HG02840 (cell line): ENCODE measurements around the gene C22orf42.
"Not testable (repeated sequence)": the region's sequence is repeated elsewhere in the genome, so short reads cannot be mapped to it uniquely, and the experiment has no call there.

Source experiments
- ATAC-seq: cut with Tn5 transposase; IDR thresholded peaks from one replicate; pipeline ENCODE4 v1.9.1; 2021; ENCODE audit warnings: mild to moderate bottlenecking, moderate library complexity, moderate number of reproducible peaks; ENCODE audit not compliant: unreplicated experiment, low FRiP score

Gene C22orf42, protein sequence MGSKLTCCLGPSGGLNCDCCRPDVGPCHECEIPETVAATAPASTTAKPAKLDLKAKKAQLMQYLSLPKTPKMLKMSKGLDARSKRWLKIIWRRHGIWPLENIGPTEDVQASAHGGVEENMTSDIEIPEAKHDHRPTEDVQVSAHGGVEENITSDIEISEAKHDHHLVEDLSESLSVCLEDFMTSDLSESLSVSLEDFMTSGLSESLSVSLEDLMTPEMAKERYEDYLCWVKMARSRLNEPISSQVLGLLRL

DNA sequence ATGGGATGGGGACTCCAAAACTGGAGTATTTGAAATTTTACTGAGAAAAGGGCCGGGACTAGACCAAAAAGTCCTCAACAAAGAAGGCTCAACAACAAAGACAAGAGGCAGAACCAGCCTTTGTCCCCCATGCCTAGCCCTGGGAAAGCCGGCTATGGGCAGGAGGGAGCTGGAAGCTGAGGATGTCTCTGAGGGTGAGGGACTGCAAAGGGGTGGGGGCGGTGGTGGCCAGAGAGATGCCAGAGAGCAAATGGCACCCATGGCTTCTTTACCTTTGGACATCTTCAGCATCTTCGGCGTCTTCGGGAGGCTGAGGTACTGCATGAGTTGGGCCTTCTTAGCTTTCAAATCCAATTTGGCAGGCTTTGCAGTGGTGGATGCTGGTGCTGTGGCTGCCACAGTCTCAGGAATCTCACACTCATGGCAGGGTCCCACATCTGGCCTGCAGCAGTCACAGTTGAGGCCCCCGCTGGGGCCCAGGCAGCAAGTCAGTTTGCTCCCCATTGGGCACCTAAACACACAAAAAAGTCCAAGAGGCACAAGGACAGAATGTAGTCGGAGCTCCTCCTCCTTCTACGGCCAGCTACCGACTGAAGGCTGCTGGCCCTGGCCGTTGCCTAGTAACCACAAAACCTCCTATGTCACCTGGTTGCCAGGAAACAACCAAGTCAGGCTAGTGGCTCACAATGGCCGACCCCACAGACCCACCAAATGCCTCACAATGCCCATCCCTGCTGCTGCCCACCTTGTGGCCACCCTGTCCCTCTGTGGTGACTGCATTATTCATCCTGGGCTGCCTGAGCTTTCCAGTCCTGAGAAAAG is at the start of gene C22orf42:
Gene C22orf42, minus strand, starts transcription at position 592 of the 822 bp plus-strand sequence. Its CDS starts 88 bp downstream, at position 504.
- no peak for ATAC-seq

DNA sequence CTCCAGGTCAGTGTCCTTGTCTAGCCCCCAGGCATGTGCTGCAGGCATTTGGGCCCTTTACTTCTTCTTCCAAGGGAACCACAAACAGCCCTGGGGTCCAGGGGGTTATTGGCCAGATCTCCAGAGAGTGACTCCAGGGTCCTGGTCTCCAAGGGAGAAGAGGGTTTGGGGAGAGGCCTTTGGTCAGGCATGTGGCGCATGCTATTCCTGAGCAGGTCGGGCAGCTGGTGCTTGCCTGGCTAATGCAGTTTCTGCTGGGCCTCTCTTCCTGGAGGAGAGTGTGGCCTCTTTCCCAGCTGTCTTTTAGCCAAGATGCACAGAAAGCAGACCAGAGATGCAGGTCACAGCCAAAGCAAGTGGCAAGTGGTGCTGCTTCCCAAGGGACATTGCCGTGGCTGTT is 49.6 kb upstream of the C22orf42 start:
- no peak for ATAC-seq

DNA sequence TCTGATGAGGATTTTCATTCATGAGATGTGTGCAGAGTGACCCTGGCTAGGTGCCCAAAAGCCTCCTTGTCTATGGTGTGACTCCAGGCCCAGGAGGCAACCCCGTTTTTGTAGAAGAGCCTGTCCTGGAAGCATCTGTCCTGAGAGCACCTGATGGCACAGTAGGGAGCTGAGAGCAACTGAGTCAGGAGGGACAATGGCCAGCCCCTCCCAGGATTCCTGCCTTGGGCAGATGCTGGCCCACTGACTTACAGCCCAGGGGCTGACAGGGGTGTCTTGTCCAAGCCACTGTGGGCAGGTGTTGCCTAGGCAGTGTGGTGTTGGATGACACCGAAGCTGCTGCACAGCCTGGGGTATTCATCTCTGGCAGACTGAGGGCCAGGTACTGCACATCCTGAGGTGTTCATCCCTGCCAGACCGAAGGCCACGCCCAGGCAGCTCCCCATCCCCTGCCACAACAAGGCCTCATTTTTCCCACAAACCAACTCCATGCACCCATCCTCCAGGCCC is 48.9 kb upstream of the C22orf42 start:
- ATAC-seq, result no peak

DNA sequence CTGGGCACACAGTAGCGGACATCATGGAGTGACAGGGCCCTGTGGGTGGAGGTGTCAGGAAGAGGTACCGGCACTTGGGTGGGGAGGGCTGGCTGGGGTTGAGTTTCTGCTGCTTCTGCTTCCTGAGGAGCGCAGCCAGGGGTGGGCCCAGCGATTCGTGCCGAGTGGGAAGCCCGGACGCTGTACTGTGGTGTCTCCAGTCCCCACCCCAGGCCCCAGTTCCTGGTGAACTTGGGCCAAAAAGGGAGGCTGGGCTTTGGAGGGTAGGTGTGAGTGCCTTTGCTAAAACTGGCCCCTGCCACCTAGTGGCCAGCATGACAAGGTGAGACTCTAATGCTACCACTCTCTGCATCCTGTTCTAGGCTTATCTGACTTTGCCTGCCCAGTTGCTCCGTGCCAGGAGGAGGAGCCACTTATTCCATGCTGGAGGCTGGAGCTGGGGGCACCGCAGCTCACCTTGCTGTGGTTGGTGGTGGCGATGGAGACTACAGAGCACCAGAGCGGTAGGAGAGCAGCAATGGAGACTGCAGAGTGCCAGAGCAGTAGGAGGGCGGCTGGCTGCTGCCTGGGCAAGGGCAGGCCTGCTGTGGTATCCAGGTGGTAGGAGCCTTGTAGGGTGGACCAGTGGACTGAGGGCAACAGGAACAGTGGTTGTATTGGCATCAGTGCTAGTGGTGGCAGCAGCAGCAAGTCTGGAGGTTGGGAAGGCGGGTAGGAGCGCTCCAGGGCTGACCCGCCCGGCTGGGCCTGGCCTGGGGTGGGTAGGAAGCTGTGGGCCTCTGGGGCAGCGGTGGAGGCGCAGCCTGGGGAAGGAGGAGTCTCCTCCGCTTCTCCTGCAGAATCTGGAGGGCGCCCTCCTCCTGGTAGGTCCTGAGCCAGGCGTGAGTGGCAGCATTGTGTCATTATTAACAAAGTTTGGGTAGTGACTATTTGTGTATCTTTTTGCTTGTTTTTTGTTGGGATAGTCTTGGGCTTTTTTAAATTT is 48.0 kb upstream of the C22orf42 start:
- ATAC-seq, result no peak

DNA sequence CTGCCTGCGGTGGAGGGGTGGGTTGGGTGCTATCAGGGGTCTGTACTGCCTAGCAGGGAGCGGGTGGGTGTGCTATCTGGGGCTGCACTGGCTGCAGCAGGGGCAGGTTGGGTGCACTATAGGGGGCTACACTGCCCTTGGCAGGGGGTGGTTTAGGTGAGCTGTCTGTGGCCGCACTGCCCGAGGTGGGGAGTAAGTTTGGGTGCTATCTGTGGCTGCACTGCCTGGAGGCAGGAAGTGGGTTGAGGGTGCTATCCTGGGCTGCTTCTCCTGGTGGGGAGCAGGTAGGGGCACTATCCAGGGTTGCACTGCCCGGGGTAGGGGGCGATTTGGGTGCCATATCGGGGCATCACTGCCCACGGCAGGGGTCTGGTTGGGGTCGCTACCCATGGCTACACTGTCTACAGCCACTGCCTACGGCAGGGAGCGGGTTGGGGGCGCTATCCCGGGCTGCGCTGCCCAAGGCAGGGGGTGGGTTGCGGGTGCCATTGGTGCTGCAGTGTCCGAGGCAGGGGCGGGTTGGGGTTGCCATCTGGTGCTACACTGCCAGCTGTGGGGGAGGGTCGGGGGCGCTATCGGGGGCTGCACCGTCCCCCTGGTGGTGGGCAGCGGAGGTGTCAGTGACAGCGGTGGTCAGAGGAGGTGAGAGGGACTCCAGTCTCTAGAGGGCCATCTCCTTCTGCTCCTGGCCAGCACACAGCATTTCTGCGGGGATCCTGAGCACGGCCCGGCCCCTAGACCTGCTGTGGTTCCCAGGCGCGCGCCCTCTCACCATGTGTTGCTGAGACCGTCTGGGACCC is 47.1 kb upstream of the C22orf42 start:
- no peak for ATAC-seq

DNA sequence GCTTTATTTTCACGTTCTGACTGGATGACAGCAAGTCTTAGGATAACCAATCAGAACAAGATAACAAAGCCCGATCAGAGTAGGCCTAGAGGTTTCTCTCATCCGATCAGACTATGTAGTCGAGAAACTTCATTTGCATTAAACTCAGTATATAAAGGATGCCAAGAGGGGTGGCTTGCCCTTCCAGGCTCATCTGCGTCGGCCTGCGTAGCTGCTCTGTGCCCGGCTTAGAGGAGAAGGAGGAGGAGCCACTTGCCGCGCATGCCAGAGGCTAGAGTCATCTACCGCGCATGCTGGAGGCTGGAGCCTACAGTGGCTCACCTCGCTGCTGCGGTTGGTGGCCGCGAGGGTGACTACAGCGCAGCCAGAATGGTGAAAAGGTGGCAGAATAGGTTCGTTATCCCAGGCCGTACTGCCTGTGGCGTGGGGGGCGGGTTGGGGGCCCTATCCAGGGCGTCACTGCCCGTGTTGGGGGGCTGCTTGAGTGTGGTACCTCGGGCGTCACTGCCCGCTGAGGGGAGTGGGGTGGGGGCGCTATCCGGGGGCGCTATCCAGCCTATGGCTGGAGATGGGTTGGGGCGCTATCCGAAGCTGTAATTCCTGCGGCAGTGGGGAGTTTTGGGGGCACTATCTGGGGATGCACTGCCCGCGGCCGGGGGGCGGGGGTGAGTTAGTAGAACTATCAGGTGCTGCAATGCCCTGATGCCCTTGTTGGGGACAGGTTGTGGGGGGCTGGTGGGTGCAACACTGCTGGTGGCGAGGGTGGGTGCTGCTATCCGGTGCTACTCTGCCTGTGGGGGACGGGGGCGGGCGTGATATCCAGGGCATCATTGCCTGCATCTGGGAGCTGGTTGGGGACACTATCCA is 46.0 kb upstream of the C22orf42 start, which contains the start of gene RFPL2:
Gene RFPL2, minus strand, starts transcription at position 218 of the 867 bp plus-strand sequence. CDS start 2,622 bp downstream, outside the sequence.
- ATAC-seq, result no peak

DNA sequence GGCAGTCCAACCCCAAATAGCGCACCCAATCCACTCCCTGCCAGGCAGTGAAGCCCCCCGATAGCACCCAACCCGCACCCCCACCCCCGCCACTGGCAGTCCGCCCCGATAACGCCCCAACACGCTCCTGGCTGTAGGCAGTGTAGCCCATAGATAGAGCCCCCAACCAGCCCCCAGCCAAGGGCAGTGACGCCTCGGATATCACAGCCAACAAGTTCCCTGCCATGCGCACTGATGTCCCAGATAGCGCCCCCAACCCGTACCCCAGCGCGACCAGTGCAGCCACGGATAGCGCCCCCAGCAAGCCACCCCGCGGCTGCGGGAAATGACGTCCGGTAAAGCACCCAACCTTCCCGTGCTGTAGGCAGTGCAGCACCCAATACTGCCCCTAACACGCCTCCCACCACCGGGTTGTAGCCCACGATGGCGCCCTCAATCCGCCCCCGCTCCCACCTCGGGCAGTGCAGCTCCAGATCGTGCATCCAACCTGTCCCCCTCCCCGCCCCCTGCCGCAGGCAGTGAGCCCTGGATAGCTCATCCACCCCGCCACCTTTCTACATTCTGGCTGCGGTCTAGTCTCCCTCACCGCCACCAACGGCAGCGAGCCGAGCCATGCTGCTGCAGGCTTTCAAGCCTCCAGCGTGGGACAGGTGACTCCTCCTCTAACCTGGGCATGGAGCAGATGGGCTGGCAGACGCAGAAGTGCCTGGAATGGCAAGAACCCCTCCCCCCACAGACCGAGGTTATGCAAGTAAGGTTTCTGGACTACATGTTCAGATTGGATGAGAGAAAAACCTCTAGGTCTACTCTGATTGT is 45.1 kb upstream of the C22orf42 start:
- no peak for ATAC-seq

DNA sequence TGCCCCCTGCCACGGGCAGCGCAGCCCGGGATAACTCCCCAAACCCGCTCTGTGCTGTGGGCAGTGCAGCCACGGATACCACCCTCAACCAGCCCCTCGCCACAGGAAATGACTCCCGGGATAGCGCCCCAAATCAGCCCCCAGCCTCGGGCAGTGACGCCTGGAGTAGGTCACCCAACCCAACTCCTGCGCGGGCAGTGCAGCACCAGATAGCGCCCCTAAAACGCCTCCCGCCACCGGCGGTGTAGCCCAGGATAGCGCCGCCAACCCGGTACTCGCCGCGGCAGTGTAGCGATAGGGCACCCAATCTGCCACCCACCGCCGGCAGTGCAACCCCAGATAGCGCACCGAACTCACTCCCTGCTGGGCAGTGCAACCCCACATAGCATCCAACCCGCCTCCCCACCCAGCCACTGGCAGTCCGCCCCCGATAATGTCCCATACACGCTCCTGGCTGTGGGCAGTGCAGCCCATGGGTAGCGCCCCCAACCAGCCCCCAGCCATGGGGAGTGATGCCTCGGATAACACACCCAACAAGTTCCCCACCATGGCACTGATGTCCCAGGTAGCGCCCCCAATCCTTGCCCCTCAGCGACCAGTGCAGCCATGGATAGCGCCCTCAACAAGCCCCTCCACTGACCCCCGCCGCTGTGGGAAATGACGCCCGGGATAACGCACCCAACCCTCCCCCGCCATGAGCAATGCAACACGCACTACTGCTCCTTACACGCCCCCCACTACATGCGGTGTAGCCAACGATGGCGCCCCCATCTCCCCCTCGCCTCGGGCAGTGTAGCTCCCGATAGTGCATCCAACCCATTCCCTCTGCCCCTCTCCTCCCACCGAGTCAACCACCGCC is 44.3 kb upstream of the C22orf42 start:
- ATAC-seq, result no peak

DNA sequence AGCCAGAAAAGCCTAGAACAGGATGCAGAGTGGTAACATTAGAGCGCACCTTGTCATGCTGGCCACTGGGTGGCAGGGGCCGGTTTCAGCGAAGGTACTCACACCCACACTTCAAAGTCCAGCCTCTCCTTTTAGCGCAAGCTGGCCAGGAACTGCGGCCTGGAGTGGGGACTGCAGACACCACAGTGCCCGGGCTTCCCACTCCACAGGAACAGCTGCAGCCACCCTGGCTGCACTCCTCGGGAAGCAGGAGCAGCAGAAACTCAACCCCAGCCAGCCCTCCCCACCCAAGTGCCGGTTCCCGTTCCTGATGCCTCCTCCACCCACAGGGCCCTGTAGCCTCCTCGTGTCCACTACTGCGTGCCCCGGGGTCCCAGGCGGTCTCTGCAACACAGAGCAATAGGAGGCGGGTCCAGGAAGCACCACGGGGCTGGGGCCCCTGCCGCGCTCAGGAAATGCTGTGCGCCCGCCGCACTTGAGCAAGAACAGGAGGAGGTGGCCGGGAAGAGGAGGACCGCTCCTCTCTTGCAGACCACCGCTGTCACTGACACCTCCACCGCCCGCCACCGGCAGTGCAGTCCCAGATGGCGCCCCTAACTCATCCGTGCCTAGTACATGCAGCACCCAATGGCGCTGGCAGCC is 43.6 kb upstream of the C22orf42 start:
- ATAC-seq, result no peak

DNA sequence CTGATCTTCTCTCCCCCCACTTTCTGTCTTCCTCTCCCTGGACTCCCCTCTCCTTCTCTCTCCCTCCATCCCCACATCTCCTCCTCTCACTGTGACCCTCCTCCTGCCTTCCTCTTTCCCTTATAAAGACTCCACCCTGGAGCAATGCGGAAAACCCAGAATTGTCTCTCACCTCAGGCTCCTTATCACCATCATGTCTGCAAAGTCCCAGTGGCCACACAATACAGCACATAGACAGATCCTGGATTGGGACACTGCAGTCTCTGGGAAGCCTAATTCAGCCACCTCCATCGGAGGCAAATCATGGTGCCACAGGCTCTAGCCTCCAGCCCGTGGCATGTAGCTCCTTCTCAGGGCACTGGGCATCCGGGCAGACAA is 43.0 kb upstream of the C22orf42 start:
- no peak for ATAC-seq

DNA sequence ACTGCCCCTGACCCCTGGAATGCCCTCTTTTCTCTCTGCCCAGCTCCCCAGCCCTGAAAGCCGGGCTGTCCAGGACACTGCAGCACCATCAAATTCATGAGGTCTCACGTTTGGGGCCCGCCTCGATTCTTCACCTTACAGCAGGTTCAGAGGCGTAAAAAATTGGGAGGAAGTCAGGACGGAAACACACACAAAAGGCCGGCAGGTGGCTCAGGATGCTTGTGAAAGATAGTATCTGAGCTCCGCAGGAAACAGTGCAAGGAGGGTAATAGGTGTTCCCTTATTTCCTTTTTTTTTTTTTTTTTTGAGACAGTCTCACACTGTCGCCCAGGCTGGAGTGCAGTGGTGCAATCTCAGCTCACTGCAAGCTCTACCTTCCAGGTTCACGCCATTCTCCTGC is 41.6 kb upstream of the C22orf42 start:
- no peak for ATAC-seq

DNA sequence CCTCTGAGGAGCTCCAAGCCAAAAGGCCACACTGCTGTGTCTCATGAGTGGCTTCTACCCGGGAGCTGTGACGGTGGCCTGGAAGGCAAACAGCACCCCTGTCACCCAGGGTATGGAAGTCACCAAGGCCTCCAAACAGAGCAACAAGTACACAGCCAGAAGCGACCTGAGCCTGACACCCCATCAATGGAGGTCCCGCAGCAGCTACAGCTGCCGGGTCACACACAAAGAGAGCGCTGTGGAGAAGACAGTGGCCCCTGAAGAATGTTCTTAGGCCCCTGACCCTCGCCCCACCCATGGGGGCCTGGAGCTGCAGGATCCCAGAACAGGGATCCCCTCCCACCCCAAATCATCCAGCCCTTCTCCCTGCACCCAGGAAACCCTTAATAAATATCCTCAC is 40.9 kb upstream of the C22orf42 start:
- ATAC-seq, result no peak

DNA sequence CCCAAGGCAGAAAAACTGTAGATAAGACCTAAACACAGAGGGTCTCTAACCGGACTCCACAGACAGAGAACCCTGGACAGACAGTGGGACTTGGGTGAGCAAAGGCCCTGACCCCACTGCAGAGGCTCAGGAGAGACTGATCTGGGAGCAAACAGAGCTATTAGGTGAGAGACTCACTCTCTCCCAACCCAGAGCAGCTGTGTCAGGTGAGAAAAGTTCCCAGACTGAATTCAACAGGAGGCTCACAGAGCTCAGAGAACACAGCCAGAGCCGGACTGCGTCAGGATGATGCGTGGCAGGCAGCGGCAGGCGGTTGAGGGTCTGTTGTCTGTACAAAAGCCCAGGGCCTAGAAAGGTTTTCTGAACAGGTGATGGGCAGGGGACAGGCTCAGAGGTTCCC is 40.2 kb upstream of the C22orf42 start:
- no peak for ATAC-seq

DNA sequence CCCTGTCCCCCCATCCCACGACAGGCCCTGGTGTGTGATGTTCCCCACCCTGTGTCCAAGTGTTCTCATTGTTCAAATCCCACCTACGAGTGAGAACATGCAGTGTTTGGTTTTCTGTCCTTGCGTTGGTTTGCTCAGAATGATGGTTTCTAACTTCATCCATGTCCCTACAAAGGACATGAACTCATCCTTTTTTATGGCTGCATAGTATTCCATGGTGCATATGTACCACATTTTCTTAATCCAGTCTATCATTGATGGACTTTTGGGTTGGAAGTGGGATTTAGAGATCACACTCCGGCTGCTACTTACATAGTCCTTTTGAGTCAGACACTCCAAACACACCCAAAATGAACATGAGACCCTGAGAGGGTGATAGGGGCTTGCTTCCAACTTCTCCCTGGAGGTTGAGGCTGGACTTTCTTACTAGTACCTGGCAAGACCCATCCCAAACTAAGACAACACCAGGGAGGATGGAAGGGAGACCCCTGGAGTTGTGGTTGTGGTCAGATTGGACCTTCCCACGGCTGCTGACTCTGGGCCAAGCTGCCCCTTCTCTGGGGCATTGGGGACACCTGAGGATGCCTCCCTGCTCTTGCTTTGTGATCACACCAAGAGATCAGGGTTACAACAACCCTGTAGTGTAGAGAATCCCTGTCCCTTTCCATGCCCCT is 38.6 kb upstream of the C22orf42 start:
- ATAC-seq, result not testable (repeated sequence)

DNA sequence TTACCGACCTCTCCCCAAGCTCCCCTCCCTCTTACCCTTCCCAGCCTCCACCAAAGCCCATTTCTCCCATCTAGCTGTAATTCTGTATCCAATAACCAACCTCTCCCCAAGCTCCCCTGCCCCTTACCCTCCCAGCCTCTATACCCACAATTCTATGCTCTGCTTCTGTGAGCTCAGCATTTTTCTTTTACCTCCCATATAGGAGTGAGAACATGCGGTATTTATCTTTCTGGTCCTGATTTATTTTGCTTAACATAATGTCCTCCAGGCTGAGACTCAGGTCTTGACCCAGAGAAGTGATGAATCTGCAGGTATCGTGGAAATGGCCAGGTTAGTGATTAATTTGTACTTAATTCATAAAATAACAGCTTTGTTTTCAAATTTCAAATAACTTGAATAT is 36.8 kb upstream of the C22orf42 start:
- ATAC-seq, result not testable (repeated sequence)

DNA sequence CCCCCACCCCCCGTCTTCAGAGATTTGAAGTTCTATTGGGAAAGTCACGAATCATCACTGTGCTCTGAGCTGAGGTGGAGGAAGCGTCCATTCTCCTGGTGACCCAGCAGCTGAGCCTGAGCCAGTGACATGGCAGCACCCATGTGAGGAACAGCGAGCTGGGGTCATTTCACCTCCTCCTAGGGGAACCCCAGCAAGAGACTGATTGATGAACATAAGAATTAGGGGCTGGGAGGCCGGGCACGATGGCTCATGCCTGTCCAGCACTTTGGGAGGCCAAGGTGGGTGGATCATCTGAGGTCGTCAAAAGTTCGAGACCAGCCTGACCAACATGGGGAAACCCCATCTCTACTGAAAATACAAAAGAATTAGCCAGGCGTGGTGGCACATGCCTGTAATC is 34.2 kb upstream of the C22orf42 start:
- not testable (repeated sequence) for ATAC-seq
